Measurements from ENCODE around the gene EXOC7.
"Not testable (repeated sequence)": the region's sequence is repeated elsewhere in the genome, so short reads cannot be mapped to it uniquely, and the experiment has no call there.

The EXOC7 gene

GRCh38 chr17:76065775-76066174, 37.8 kb downstream of the EXOC7 start:
- no peak overlapping the region for H3K27ac Mint-ChIP-seq
- H3K4me1 Mint-ChIP-seq (ENCODE audit: low read depth) = peaks cover 24% of the 10 kb centered on the region
- H3K9me3 Mint-ChIP-seq = no peaks in the 10 kb centered on the region
- no peaks in the 10 kb centered on the region for H3K27me3 Mint-ChIP-seq (ENCODE audit: low read depth)
- H3K36me3 Mint-ChIP-seq (ENCODE audit: low read depth) = peaks cover 46% of the 10 kb centered on the region
- H3K4me3 Mint-ChIP-seq = no peak overlapping the region

DNA sequence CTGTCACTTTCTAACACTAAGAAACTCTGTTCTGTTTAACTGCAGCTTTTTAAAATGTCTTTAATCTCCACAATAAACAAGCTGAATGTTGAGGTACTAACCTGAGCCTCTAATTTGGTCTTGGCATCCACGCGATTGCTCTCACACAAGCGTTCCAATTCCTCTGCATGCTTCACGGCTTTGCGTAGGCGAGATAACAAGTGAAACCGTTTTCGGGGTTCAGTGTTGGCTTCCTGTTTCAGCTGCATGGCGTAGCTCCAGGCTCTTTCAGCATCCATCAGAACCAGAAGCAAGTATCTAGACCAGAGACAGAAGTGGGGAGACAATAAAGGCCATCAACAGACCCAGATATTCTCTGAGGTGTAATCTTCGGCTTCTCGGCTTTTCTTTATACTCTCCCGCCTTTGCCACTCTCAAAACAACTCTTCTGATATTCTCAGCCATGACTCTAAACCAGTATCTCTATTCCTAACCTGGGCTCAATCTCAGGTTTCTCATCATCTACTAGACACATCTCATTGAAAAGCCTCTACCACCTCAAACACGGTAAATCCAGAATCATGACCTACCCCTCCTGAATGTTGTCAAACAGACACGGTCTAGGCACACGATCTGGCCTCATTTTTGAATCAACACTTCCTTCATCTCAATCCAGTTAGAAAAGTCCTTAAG, 39.6 kb downstream of the EXOC7 start:
- peak overlapping the region; percentile 37 for H3K27ac Mint-ChIP-seq
- H3K27me3 Mint-ChIP-seq (ENCODE audit: low read depth) = no peaks in the 10 kb centered on the region
- peaks cover 16% of the 10 kb centered on the region for H3K4me1 Mint-ChIP-seq (ENCODE audit: low read depth)
- H3K4me3 Mint-ChIP-seq = peak overlapping the region; percentile 66
- peaks cover 55% of the 10 kb centered on the region for H3K36me3 Mint-ChIP-seq (ENCODE audit: low read depth)
- H3K9me3 Mint-ChIP-seq = no peaks in the 10 kb centered on the region

DNA sequence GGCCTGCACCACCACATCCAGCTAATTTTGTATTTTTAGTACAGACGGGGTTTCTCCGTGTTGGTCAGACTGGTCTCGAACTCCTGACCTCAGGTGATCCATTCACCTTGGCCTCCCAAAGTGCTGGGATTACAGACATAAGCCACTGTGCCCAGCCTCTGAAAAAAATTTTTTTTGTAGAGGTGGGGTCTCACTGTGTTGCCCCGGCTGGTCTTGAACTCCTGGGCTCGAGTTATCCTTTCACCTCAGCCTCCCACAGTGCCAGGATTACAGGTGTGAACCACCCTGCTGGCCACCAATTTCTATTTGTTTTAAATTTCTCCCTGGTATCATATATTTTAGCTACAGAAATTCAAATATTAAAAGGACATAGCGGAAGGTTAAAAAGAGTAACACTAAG, 45.3 kb downstream of the EXOC7 start:
- H3K4me3 Mint-ChIP-seq; H3K4me1 Mint-ChIP-seq (ENCODE audit: low read depth); H3K27me3 Mint-ChIP-seq (ENCODE audit: low read depth); H3K9me3 Mint-ChIP-seq; H3K27ac Mint-ChIP-seq: not testable (repeated sequence)
- H3K36me3 Mint-ChIP-seq (ENCODE audit: low read depth) = peaks cover 53% of the 10 kb centered on the region

DNA sequence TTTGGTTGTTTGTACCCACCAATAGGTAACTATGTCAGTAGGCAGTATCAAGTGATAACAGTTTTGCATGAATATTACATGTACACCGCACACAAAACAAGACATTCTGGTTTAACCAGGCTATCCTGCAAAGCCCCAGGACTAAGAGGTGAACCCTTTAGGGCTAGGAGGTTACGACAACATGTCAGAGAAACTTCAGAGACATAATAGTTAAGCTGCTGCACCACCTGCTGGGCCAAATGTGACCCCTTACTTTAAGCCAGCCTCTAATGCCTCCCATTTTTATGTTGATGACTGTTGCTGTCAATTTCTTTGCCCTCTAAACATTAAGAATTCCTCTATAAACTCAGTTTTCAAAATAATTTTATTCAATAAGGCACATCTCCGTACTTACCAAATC, 46.7 kb downstream of the EXOC7 start:
- Mint-ChIP-seq H3K27ac (no peak overlapping the region), H3K4me3 (no peak overlapping the region), H3K9me3 (no peaks in the 10 kb centered on the region), H3K4me1 (ENCODE audit: low read depth) (peaks cover 4% of the 10 kb centered on the region), H3K36me3 (ENCODE audit: low read depth) (peaks cover 47% of the 10 kb centered on the region), H3K27me3 (ENCODE audit: low read depth) (no peaks in the 10 kb centered on the region)

DNA sequence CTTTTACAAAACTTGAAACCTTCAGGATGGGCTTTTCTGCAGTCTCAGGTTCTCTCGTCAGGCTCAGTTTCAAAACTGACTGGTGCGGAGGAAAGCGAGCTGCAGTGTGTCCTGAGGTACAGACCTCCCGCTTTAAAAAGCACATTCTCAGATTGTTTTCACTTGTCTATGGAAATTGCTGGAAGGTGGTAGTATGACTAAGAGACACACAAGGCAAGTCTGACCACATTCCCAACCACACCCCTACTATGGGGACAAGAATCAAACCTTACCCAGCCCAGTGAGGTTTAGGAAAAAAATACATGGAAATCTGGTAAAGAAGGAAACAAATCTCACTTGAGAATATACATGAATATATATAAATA, 49.5 kb downstream of the EXOC7 start:
- H3K36me3 Mint-ChIP-seq (ENCODE audit: low read depth) = peaks cover 52% of the 10 kb centered on the region
- H3K27ac Mint-ChIP-seq = no peak overlapping the region
- no peaks in the 10 kb centered on the region for H3K9me3 Mint-ChIP-seq
- H3K27me3 Mint-ChIP-seq (ENCODE audit: low read depth) = no peaks in the 10 kb centered on the region
- H3K4me3 Mint-ChIP-seq = no peak overlapping the region
- H3K4me1 Mint-ChIP-seq (ENCODE audit: low read depth) = peaks cover 10% of the 10 kb centered on the region

DNA sequence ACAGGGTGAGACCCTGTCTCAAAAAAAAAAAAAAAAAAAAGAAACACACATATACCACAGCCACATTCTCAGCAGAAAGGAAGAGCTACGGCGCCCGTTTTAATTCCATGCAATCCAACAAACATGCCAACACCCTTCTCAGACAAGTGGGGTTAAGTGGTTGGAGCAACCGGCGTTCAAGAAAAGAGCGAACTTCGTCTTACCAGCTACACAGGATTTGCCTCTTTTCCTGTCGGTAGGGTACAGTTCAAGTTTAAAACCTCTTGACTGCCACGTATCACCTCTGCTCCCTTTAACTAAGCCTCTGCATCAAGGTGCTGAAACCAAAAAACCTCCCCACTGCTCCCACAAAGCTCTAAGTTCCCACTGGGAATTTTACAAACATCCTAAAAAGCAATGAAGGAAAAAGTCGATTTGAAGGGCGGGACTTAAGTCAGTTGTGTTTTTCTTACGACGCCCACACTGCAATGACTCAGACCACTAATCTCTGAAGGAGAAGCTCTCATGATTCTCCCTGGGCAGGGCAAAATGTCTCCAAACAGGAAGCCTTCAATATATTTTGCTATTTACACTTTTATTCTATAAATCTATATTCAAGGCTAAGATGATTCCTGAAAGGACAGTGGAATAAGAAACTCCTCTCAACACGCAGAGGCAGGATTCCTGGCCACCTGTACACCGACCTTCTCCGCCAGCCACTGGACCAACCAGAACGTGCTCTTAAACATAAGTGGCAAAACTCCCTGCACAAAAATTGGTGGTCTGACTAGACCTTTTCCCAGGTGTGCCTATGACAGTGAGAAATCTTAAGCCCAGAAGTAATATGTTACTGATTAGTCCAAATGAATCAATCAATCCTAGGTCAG, 50.1 kb downstream of the EXOC7 start:
- no peaks in the 10 kb centered on the region for H3K9me3 Mint-ChIP-seq
- H3K4me1 Mint-ChIP-seq (ENCODE audit: low read depth) = peaks cover 10% of the 10 kb centered on the region
- H3K36me3 Mint-ChIP-seq (ENCODE audit: low read depth) = peaks cover 51% of the 10 kb centered on the region

GRCh38 chr17:76051561-76051960, 52.0 kb downstream of the EXOC7 start:
- Mint-ChIP-seq H3K27ac (no peak overlapping the region), H3K4me1 (ENCODE audit: low read depth) (peaks cover 10% of the 10 kb centered on the region), H3K9me3 (no peaks in the 10 kb centered on the region), H3K36me3 (ENCODE audit: low read depth) (peaks cover 49% of the 10 kb centered on the region), H3K27me3 (ENCODE audit: low read depth) (no peaks in the 10 kb centered on the region), H3K4me3 (no peak overlapping the region)

More for the DNA sequence above, 50.1 kb downstream of the EXOC7 start:
- no peaks in the 10 kb centered on the region for H3K27me3 Mint-ChIP-seq (ENCODE audit: low read depth)
- H3K4me3 Mint-ChIP-seq = no peak overlapping the region
- H3K27ac Mint-ChIP-seq = no peak overlapping the region

DNA sequence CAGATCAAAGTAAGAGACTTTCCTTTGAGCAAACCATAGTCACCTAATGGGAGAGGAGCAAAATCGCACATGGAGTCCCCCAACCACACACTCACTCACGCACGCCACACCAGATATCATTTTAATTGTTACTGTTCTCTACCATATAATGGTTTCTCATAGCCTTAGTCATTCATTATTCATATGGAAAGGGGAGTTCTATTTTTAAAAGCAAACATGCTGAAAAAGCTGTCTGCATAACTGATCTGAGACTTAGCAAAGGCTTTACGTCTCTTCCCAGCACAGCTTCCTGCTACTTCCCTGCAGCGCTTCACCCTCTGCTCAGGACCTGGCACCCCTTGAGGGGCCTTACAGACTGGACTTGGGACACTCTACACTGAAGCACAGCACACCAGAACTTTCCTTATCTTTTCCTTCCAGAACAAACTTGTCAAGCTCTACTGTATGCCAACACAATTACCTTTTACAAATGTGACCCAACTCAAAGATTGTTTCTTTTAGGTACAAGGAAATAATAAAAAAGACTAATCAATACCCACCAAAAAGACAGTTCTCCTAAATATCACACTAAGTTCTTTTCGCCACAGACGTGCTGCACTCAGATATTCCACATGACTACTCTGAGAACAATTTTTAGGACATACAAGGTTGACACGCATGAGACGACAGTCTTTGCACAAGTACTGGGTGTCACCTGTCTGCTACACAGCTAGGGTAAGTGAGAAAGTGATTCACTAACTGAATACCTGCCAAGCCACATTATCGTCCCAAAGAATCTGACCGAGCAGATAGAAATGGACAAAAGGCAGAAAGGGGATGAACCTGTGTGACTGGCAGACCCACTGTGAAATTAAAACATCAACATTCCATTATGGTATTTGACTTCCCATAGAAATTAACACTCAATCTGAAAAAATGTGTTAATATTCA, 52.8 kb downstream of the EXOC7 start:
- Mint-ChIP-seq H3K36me3 (ENCODE audit: low read depth) (peaks cover 48% of the 10 kb centered on the region), H3K4me1 (ENCODE audit: low read depth) (peaks cover 10% of the 10 kb centered on the region), H3K27ac (no peak overlapping the region), H3K27me3 (ENCODE audit: low read depth) (no peaks in the 10 kb centered on the region), H3K9me3 (no peaks in the 10 kb centered on the region), H3K4me3 (no peak overlapping the region)

DNA sequence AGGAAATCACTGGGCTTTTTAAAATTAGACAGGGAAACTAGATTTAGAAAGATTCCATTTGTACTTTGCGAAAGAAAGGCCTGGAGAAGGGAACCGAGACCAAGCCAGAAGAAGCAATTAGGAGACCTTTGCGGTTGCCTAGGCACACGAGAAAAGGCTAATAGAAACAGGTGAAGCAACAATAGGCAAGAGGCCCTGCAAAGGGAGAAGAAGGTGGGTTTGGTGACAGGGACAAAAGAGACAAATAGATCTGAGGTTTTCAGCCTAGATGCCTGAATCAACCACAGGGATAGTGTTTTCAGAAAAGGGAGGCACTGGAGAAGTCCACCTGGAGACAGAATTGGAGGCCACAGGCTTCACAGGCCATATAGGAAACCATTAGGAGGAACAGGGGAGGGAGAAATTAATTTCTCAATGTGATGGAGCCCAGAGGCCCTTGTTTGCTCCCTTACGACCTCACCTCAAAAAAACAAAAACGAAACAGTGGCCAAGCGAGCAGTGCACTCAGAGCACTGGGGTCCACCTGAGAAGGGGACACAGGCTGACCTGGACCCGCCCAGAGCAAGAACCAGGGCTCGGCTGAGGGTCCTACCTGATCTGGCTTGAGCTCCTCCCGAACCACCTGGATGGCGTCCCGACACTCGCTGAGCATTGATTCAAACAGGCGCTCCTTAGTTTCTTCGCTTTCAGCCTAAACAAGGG, 53.6 kb downstream of the EXOC7 start:
- peaks cover 55% of the 10 kb centered on the region for H3K36me3 Mint-ChIP-seq (ENCODE audit: low read depth)
- H3K27me3 Mint-ChIP-seq (ENCODE audit: low read depth) = no peaks in the 10 kb centered on the region
- no peak overlapping the region for H3K4me3 Mint-ChIP-seq
- no peak overlapping the region for H3K27ac Mint-ChIP-seq
- no peaks in the 10 kb centered on the region for H3K9me3 Mint-ChIP-seq
- peaks cover 10% of the 10 kb centered on the region for H3K4me1 Mint-ChIP-seq (ENCODE audit: low read depth)

DNA sequence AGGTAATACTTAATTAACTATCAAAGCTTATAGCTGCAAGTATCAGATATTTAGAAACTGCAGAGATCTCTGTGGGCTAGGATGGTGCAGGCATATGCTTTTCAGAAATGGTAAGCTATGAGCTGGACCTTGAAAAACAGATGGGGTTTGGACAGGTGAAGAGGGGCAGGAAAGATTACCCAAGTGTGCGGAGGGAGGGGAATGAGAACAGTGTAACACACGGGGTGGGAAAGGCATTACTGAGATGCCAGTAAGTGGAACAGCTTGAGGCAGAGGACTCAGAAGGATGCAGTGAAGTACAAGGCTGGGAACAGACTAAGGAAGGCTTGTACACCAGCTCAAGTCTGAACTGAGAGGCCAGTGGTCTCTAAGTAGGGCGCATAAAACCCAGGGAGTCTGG, 54.3 kb downstream of the EXOC7 start:
- no peak overlapping the region for H3K4me3 Mint-ChIP-seq
- H3K9me3 Mint-ChIP-seq = no peaks in the 10 kb centered on the region
- H3K27me3 Mint-ChIP-seq (ENCODE audit: low read depth) = no peaks in the 10 kb centered on the region
- H3K36me3 Mint-ChIP-seq (ENCODE audit: low read depth) = peaks cover 58% of the 10 kb centered on the region
- peaks cover 10% of the 10 kb centered on the region for H3K4me1 Mint-ChIP-seq (ENCODE audit: low read depth)
- H3K27ac Mint-ChIP-seq = no peak overlapping the region

- Mint-ChIP-seq H3K27me3 (ENCODE audit: low read depth) (no peaks in the 10 kb centered on the region), H3K27ac (no peak overlapping the region), H3K4me1 (ENCODE audit: low read depth) (peaks cover 6% of the 10 kb centered on the region), H3K36me3 (ENCODE audit: low read depth) (peaks cover 58% of the 10 kb centered on the region), H3K4me3 (no peak overlapping the region), H3K9me3 (no peaks in the 10 kb centered on the region)
These were observed 54.9 kb downstream of the EXOC7 start for GRCh38 chr17:76048711-76049110.

DNA sequence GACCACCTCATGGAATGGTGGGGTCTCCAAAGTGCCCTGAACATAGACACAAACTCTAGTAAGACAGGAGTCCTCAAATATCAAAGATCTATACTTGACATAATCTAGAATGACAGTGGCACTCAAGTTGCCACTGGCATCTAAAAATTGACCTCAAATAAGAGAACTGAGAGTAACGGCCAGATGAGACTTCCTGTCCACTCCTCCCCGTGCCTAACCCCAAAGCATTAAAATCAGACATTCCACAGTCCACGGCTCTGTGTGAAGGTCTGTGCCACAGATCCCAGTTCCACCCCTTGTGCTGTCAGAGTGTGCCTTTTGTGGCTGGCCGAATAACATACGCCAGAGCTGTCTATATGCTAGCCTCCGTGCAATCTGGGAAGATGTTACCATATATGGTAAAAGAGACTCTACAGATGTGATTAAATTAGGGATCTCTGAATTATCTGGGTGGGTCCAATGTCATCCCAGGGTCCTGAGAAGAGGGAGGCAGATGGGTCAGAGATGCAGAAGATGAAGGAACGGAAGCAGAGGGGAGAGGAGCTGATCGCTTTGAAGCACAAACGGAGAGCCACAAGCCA, 55.5 kb downstream of the EXOC7 start:
- Mint-ChIP-seq H3K27ac (no peak overlapping the region), H3K4me3 (no peak overlapping the region), H3K9me3 (no peaks in the 10 kb centered on the region), H3K4me1 (ENCODE audit: low read depth) (peaks cover 6% of the 10 kb centered on the region), H3K27me3 (ENCODE audit: low read depth) (no peaks in the 10 kb centered on the region), H3K36me3 (ENCODE audit: low read depth) (peaks cover 58% of the 10 kb centered on the region)

GRCh38 chr17:76046064-76046463, 57.5 kb downstream of the EXOC7 start:
- Mint-ChIP-seq H3K4me3 (no peak overlapping the region), H3K9me3 (no peaks in the 10 kb centered on the region), H3K36me3 (ENCODE audit: low read depth) (peaks cover 55% of the 10 kb centered on the region), H3K27ac (no peak overlapping the region), H3K4me1 (ENCODE audit: low read depth) (peaks cover 4% of the 10 kb centered on the region), H3K27me3 (ENCODE audit: low read depth) (no peaks in the 10 kb centered on the region)

All from T-helper 1 cell treated with Interleukin-12 subunit alpha and Interleukin-12 subunit beta and Interleukin-4 antibody, amounts not matched to agents 30 μg/mL and 1 μg/mL, for 36 hours (primary cell).